Activated CD8-positive, alpha-beta T cell treated with anti-CD3 and anti-CD28 coated beads for 36 hours (primary cell): Measurements from ENCODE around the gene EZR. TPM values are rescaled to one million over a fixed set of nuclear protein-coding genes. Genes with fewer than 3 reads are reported as not detected.

Experiments used
- ATAC-seq: fragments of 200-7000 bp; cut with Tn5 transposase; one replicate; pipeline ENCODE4 v1.10.0; 2021; ENCODE audit warnings: mild to moderate bottlenecking, moderate library complexity
- CTCF ChIA-PET: fragments of 350-600 bp; sonication (Branson Sonifier 250); formaldehyde crosslinking; loops from one replicate; lab custom pipeline; 2021; ENCODE audit warnings: antibody characterized with exemption; lab: Charles Lee
- POLR2A ChIA-PET: fragments of 350-600 bp; sonication (Branson Sonifier 250); formaldehyde crosslinking; loops from one replicate; lab custom pipeline; 2021; ENCODE audit warnings: antibody characterized with exemption; lab: Charles Lee
- DNase-seq: peaks from one replicate; pipeline ENCODE4 v3.0.0-alpha.2; 2020
- H3K27ac Mint-ChIP-seq: one replicate; pipeline ENCODE4 v1.8.0; 2021; ENCODE audit warnings: mild to moderate bottlenecking, mixed read lengths
- H3K27me3 Mint-ChIP-seq: one replicate; pipeline ENCODE4 v1.8.0; 2021; ENCODE audit warnings: mixed read lengths
- H3K36me3 Mint-ChIP-seq: one replicate; pipeline ENCODE4 v1.8.0; 2021; ENCODE audit warnings: low read depth, mixed read lengths
- H3K4me1 Mint-ChIP-seq: one replicate; pipeline ENCODE4 v1.8.0; 2021; ENCODE audit warnings: low read depth, mixed read lengths
- H3K4me3 Mint-ChIP-seq: one replicate; pipeline ENCODE4 v1.8.0; 2021; ENCODE audit warnings: mild to moderate bottlenecking, moderate library complexity, mixed read lengths
- H3K9me3 Mint-ChIP-seq: one replicate; pipeline ENCODE4 v1.8.0; 2021; ENCODE audit warnings: mixed read lengths
- intact Hi-C: fragments of 100-400 bp; cut with micrococcal nuclease; formaldehyde crosslinking; loops from one replicate; pipeline ENCODE4 v1.10.0; 2022
- total RNA-seq, 2 experiments: library from RNA; stranded (reverse); gene quantifications; one replicate each; pipeline ENCODE4 v1.2.3, GENCODE V29; 2021
- TF ChIP-seq, protein P1 (sequence below): fragments of 200-600 bp; IDR thresholded peaks from one replicate; pipeline ENCODE4 v1.8.0; 2022; ENCODE audit warnings: antibody characterized with exemption, mild to moderate bottlenecking

The EZR gene
- total RNA-seq, 2 experiments from 2014 or later = 199 to 206 TPM

DNA sequence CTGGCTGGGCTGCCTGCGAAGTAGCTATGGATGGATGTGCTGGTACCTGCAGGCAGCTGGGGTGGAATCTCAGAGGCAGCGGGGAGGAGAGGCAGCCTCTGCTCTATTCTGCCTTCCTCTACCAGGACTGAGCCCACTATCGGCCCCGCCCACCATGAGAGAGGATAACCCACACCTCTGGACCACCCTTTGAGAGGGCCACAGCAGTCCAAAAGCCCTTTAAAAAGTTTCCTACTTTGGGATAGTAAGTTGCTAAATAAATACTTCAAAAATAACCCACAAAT is 36.1 kb downstream of the EZR start:
- ATAC-seq (no peak), DNase-seq (no peak)
- TF ChIP-seq, protein P1, sequence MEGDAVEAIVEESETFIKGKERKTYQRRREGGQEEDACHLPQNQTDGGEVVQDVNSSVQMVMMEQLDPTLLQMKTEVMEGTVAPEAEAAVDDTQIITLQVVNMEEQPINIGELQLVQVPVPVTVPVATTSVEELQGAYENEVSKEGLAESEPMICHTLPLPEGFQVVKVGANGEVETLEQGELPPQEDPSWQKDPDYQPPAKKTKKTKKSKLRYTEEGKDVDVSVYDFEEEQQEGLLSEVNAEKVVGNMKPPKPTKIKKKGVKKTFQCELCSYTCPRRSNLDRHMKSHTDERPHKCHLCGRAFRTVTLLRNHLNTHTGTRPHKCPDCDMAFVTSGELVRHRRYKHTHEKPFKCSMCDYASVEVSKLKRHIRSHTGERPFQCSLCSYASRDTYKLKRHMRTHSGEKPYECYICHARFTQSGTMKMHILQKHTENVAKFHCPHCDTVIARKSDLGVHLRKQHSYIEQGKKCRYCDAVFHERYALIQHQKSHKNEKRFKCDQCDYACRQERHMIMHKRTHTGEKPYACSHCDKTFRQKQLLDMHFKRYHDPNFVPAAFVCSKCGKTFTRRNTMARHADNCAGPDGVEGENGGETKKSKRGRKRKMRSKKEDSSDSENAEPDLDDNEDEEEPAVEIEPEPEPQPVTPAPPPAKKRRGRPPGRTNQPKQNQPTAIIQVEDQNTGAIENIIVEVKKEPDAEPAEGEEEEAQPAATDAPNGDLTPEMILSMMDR = no peak
- Mint-ChIP-seq H3K27me3 (no peaks in the 10 kb centered on the region), H3K4me3 (no peak overlapping the region), H3K9me3 (no peaks in the 10 kb centered on the region), H3K36me3 (peaks cover 76% of the 10 kb centered on the region), H3K27ac (no peak overlapping the region), H3K4me1 (peaks cover 25% of the 10 kb centered on the region)
- intact Hi-C loops = no loop called here
- POLR2A ChIA-PET = no interaction called here
- CTCF ChIA-PET = interaction anchor here (1.3 kb wide), 1 partner anchor 188 kb away, joined by 4 read pairs; no protein-coding TSS in a partner anchor

DNA sequence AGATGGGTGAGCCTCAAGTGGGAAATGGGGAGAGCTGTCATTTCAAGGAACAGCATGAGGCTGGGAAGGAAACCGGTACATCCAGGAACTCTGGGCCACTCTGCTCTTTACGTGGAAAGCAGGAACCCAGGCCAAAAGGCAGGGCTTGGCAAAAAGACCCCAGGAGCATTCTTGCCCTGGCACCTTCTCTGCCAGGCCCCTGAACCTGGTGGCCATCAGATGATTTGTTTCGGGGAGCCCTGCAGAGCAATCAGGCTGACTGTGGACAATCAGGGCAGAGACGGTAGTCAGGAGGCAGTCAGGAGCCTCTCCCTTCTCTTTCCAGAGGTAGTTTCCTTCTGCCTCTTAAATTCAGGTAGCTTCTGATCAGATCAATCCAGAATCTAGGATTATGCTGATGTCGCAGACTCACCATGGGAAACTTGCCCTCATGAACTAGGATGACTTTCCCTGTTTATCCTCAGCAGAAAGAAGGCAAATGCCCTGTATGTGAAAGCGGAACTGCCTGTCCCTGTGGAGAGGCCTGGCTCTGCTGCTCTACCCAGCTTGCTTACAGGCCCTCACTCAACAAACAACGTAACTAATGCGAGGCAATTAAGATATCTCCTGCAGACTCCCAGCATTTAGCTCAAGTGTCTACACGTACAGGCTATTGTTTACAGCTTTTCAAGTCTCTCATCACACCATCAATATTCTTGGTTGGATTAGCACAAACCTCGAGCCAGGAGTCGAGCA is 36.6 kb downstream of the EZR start:
- intact Hi-C loops = no loop called here
- Mint-ChIP-seq H3K9me3 (no peaks in the 10 kb centered on the region), H3K4me3 (no peak overlapping the region), H3K27ac (no peak overlapping the region), H3K4me1 (peaks cover 25% of the 10 kb centered on the region), H3K27me3 (no peaks in the 10 kb centered on the region), H3K36me3 (peaks cover 77% of the 10 kb centered on the region)
- TF ChIP-seq, protein P1 = no peak
- POLR2A ChIA-PET = interaction anchor here (1.0 kb wide), 2 partner anchors 17 to 18 kb away, joined by 3 read pairs; no protein-coding TSS in a partner anchor
- CTCF ChIA-PET = interaction anchor here (0.7 to 1.4 kb wide), 3 partner anchors 11 to 189 kb away, joined by 3 to 4 read pairs (median 3); no protein-coding TSS in a partner anchor
- ATAC-seq (no peak), DNase-seq (no peak)

DNA sequence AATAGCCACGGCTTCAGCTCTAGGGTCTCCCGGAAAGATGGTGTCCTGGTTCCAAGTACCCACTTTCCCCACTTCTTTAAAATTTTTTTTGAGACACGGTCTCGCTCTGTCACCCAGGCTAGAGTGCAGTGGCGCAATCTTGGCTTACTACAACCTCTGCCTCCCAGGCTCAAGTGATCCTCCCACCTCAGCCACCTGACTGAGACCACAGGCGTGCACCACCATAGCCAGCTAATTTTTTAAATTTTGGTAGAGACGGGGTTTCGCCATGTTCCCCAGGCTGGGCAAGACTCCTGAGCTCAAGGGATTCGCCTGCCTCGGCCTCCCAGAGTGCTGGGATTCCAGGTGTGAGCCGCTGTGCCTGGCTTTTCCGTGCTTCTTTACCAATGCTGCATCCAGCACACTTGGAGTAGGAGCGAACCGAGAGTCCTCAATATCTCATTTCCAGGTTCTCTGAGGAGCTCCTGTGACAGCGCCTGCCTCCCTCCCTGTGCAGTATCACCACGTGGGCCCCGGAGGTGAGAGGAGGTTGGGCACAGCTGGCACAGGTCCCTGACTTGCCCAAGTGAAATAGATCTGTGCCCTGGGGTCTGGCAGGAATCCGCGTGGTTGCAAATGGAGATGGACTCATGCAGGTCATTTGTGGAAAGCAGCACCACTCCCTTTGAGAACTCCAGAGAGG is 37.3 kb downstream of the EZR start:
- Mint-ChIP-seq H3K4me3 (no peak overlapping the region), H3K9me3 (no peaks in the 10 kb centered on the region), H3K27ac (peak overlapping the region; percentile 38), H3K27me3 (no peaks in the 10 kb centered on the region), H3K4me1 (peaks cover 30% of the 10 kb centered on the region), H3K36me3 (peaks cover 78% of the 10 kb centered on the region)
- intact Hi-C loops = no loop called here
- ATAC-seq (no peak), DNase-seq (no peak)
- ChIA-PET CTCF (interaction anchor here (0.7 to 1.6 kb wide), 8 partner anchors 11 to 328 kb away, joined by 3 to 5 read pairs (median 3); no protein-coding TSS in a partner anchor), POLR2A (interaction anchor here (1.0 to 3.0 kb wide), 4 partner anchors 10 to 18 kb away, joined by 3 to 14 read pairs (median 4); no protein-coding TSS in a partner anchor)
- TF ChIP-seq, protein P1 = no peak

DNA sequence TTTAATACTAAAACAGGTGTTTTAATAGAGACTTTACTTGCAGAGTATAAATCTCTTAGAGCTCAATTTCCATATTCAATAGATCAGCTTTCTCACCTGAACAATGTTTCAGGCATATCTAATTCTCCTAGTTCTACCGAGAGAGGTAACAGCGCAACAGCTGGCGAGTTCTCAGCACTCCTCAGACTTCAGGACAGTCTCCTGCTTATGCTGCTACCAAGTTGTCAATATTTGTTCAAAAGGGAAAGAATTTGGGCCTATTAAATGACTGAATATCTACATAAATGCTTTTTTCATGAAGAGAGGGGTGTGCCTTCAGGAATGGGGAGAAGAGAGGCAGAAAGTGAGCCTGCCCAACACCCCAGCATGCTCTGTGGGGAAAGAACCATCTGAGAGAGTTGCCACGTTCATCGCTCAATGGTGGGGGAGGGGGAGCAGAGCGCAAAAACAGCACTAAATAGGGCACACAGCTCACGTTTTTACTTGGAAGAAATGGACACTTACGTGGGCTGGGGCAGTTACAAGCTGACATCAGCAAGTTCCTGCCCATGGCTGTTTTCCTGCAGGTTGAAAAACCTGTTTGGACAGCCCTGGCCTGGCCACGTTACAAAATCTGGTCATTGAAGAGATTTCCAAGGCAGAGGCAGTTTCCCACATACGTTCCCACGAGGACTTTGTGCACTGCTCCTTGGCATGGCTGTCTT is 38.0 kb downstream of the EZR start:
- H3K36me3 Mint-ChIP-seq = peaks cover 76% of the 10 kb centered on the region
- intact Hi-C loops = no loop called here
- ChIA-PET CTCF (interaction anchor here (0.7 to 1.6 kb wide), 9 partner anchors 8 to 329 kb away, joined by 3 to 5 read pairs (median 3); no protein-coding TSS in a partner anchor), POLR2A (interaction anchor here (1.0 to 3.0 kb wide), 3 partner anchors 10 to 181 kb away, joined by 3 to 14 read pairs (median 4); no protein-coding TSS in a partner anchor)
- H3K9me3 Mint-ChIP-seq = no peaks in the 10 kb centered on the region
- TF ChIP-seq, protein P1 = no peak
- ATAC-seq (no peak), DNase-seq (no peak)
- peaks cover 32% of the 10 kb centered on the region for H3K4me1 Mint-ChIP-seq
- no peaks in the 10 kb centered on the region for H3K27me3 Mint-ChIP-seq
- H3K27ac Mint-ChIP-seq = peak overlapping the region; percentile 20
- H3K4me3 Mint-ChIP-seq = no peak overlapping the region
